COLO668 (cell line): ENCODE measurements around the gene SH3BGRL.
"Not testable (repeated sequence)": the region's sequence is repeated elsewhere in the genome, so short reads cannot be mapped to it uniquely, and the experiment has no call there.

Experiments used
- DNase-seq: peaks from one replicate; lab custom pipeline; 2025; ENCODE audit not compliant: unreplicated experiment; lab: John Stamatoyannopoulos, UW

Gene SH3BGRL

DNA sequence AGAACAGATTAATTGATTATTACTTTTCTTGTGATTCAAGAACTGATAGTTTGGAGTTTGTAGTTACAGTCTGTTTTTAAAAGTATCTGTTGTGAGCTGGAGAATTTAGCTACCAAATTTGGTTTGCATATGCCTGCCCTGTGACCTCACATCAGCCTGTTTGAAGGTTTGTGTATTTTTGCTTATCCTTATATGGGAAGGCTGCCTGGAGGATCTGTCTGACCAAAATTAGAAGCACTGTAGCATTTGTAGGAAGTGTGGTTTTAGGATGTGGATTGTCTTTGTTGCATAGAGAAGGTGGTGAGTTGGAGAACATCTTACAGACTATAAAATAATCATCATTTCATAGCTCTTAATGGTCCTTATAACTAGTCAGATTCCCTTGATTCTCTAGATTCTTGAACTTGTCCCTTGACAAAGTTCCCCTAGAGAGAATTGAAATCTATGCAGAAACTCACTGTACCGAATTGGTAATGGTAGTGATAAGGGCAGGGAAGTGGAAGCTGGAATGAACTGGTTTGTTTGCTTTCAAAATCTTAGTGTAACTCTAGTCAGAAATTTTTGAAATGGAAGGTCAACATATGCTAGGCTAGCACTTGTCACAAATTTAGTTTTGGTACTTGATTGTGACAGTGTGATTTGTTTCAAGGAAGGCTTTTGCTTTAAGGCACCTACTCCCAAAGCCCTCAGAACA is 57.3 kb downstream of the SH3BGRL start:
- no peak for DNase-seq

DNA sequence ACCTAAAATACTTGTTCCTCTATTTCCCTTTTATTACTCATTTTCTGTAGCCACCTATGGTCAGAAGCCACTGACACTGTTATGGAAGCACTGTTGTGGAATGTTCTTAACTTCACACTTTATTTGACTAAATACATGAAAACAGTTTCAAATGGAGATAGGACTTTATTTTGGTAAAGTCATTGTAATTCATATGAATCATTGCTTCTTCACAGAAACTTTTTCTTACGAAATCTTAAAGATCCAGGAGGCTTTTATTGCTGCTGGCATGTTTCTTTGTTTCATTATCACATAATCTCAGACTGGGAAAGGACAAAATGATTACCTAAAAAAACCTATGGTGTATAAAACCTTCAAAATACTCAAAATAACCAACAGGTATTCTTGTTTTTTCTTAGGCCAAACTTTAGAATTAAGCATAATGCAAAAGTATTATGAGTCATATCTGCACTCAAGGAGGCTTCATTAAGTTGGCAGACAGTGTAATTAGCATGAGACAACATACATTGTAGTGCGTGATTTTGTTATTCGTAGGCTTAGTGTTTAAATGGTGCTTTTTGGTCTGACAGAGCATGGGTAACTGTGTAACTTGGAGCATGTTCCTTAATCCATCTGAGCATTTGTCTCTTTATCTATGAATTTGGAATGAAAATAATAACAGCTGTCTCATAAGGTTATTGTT is 58.0 kb downstream of the SH3BGRL start:
- no peak for DNase-seq

DNA sequence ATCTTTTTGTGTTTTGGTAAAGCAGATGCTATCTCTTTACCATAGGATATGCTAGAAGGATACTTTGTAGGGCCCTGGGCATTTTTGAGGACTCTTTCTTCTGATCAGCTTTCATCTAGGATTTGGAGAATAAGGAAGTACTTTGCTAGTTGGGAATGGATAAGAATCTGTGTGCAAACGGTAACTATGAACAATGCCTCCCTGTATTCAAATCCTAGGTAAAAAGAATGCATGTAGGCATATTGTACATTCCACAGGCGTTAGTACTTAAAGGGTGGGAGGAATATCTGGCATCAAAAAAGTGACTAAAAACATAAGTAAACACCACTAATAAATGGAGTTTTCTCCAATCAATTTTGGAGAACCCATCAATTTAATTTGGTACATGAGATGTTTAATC is 59.7 kb downstream of the SH3BGRL start:
- DNase-seq, result no peak

DNA sequence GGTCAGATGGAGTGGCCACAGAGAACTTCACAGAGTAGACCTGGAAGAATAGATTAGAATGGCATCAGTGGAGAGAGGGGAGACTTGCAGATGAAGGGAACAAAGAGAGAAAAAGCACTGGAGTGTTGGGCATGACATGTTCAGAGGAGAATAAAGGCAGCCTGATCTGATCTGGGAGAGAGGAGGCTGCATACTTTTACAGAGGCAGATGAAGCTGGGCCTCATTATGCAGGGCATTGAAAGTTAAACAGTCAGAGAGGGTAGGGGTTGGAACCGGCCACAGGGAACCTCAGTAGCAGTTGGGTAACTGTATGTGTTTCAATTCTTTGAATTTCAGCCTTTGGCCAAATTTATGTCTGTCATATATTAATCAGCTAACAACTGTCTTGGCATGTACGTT is 61.2 kb downstream of the SH3BGRL start:
- DNase-seq, result no peak

DNA sequence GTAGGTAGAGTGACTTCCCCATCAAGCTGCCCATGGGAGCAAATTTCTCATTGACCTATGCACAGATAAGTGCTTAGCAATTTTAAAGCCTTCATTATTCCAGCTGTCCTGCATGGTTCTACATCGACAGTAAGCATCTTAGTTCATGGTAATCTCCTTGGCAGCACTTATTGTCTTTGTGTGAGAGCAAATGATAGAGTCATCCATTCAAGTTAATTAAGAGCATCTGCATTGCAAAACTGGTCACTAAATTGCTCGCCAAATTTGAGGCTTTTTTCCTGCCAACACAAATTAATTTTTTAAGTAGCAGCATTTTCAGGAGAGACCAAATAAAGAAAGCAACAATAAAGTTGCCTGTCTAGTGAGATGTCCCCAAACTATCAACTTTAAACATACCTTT is 76.7 kb downstream of the SH3BGRL start:
- no peak for DNase-seq

DNA sequence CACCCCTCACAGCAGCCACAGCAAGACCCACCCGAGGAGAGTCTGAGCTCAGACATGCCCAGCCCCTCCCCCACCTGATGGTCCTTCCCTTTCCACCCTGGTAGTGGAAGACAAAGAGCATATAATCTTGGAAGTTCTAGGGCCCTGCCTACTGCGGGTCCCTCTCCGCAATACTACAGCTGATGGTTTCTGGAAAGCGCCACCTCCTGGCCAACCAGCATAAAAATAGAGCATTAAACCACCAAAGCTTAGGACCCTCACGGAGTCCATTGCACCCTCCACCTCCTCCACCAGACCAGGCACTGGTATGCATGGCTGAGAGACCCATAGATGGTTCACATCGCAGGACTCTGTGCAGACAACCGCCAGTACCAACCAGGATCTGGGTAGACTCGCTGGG is 78.2 kb downstream of the SH3BGRL start:
- no peak for DNase-seq

DNA sequence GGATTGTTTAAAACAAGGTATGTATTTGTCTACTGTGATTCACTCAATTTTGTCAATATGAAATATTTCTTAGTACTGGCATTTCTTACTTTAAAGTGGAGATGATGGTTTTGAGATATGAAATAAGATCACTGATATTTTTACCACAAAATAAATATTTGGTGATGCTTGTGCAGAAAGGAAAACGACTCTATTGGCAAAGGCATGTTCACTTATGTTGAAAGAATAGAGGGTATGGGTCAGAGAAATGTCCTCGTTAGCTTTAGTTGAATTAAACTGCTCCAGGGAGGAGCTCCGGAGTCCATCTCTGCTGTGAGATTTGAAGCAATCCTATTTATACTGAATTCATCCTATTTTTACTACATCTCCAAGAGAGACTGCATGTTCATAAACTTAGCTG is 84.2 kb downstream of the SH3BGRL start:
- DNase-seq, result no peak

DNA sequence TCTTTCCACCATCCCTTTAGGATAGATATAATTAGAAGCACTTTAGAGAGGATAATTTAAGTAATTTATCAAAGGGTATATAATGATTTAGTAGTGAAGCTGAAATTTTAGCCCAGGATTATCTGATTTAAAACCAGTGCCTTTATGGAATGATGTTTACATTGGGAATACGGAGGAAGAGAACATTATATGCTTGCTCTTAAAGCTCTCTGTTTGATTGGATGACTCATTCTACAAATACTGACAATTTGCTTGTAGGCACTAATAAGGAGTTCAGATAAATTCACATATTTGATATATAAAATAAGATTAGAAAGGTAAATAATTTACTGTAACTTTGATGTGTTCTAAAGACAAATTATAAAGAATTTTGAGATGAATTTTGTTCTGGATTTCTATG is 84.7 kb downstream of the SH3BGRL start:
- DNase-seq, result no peak

DNA sequence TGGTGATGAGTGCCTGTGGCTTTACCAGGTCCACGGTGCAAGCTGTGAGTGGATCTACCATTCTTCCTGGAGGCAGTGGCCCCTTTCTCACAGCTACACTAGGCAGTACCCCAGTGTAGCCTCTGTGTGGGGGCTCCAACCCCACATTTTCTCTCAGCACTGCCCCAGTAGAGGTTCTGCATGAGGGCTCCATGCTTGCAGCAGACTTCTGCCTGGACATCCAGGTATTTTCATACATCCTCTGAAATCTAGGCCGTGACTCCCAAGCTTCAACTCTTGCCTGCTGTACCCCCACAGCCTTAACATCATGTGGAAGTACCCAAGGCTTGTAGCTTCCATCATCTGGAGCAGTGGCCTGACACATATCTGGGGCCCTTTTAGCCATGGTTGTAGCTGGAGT is 90.1 kb downstream of the SH3BGRL start:
- DNase-seq, result no peak

DNA sequence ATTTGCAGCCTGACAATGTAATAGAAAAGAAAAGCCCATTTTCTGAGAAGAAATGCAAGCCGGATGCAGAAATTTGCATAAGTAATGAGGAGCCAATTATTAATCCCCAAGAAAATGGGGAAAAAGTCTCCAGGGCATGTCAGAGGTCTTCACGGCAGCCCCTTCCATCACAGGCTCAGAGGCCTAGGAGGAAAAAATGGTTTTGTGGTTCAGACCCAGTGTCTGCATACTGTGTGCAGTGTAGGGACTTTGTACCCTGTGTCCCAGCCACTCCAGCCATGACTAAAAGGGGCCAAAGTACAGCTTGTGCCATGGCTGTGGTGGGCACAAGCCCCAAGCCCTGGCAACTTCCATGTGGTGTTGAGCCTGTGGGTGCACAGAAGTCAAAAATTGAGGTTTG is 92.2 kb downstream of the SH3BGRL start:
- DNase-seq, result no peak

DNA sequence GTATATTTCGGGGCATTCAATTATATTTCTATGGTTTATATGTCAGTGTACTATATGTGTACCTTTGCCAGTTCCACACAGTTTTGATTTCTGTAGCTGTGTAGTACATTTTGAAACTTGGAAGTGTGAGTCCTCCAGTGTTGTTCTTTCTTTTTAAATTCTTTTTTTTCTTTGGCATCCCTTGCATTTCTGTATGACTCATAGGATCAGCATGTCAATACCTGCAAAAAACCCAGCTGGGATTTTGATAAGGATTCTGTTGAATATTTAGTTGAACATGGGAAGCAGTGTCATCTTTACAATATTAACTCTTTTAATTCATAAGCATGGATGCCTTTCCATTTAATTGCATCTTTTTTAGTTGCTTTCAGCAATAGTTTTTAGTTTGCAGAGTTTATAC is 100.0 kb downstream of the SH3BGRL start:
- DNase-seq, result no peak

DNA sequence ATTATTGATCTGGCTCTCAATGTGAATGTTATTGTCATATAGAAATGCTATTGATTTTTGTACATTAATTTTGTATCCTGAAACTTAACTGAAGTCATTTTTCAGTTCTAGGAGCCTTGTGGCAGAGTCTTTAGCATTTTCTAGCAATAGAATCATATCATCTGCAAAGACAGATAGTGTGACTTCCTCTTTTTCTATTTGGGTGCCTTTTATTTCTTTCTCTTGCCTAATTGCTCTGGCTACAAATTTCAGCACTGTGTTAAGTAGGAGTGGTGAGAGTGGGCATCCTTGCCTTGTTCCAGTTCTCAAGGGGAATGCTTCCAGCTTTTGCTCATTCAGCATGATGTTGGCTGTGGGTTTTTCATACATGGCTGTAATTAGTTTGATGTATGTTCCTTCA is 102.7 kb downstream of the SH3BGRL start:
- DNase-seq, result no peak

DNA sequence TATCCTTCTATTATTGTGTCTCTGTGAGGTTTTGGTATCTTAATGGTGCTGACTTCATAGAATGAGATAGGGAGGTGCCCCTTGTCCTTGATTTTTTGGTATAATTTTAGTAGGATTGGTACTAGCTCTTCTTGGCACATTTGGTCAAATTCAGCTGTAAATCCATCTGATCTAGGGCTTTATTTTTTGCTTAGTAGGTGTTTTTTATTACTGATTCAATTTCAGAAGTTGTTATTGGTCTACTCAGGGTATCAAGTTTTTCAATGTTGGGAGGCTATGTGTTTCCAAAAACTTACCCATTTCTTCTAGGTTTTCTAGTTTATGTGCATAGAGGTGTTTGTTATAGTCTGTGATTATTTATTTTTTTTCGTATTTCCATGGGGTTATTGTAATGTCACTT is 103.3 kb downstream of the SH3BGRL start:
- no peak for DNase-seq

DNA sequence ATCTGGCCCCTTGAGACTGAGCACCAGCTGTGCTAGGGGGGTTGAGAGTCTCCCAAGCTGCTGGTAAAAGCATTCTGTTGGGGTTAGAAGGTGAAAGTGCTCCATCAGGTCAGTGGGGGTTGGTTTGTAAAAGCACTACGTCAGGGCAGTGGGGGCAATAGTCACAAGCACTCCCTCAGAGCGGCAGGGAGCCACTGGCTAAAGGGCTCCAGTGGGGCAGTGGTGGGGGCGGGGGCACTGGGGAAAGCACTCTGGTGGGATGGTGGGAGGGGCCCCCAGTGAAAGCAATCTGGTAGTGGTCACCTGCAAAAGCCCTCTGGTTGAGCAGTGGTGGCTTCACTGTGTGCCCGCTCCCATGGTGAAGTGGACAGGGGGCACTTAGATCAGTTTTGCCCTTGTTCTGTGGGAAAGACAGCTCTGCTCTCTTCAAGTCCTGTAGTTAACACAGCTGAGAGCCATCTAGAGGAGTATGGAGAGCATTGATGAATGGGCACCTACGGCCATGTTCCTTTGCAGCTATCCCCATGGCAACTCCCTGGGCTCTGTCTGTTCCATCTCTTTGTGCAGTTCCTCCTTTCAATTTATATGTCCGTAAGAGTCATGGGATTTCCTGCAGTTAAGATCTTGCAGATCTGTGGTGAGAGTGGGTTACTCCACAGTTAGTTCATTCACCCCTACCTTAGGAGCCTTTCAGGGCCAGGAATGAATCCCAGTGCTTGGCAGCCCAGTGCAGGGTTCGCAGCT is 106.4 kb downstream of the SH3BGRL start:
- no peak for DNase-seq

DNA sequence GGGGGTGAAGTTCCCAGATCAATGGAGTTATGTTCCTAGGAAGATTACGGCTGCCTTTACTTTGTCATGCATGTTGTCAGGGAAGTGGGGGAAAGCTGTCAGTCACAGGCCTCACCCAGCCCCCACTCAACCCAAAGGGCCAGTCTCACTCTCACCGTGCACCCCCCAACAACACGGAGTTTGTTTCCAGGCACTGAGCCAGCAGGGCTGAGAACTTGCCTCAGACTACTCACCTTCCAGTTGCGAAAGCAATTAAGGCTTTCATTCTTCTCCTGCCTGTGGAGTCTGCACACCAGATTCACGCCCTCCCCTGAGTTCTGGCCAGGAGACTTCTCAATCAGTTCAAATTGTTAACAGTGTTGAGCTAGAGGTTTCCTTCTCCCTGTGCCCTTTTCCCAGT is 114.3 kb downstream of the SH3BGRL start:
- no peak for DNase-seq

DNA sequence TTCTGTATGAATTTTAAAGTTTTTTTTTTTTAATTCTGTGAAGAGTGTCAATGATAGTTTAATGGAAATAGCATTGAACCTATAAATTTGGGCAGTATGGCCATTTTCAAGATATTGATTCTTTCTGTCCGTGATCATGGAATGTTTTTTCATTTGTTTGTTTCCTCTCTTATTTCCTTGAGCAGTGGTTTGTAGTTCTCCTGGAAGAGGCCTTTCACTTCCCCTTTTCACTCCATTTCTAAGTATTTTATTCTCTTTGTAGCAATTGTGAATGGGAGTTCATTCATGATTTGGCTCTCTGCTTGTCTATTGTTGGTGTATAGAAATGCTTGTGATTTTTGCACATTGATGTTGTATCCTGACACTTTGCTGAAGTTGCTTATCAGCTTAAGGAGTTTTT is 129.8 kb downstream of the SH3BGRL start:
- DNase-seq, result not testable (repeated sequence)

DNA sequence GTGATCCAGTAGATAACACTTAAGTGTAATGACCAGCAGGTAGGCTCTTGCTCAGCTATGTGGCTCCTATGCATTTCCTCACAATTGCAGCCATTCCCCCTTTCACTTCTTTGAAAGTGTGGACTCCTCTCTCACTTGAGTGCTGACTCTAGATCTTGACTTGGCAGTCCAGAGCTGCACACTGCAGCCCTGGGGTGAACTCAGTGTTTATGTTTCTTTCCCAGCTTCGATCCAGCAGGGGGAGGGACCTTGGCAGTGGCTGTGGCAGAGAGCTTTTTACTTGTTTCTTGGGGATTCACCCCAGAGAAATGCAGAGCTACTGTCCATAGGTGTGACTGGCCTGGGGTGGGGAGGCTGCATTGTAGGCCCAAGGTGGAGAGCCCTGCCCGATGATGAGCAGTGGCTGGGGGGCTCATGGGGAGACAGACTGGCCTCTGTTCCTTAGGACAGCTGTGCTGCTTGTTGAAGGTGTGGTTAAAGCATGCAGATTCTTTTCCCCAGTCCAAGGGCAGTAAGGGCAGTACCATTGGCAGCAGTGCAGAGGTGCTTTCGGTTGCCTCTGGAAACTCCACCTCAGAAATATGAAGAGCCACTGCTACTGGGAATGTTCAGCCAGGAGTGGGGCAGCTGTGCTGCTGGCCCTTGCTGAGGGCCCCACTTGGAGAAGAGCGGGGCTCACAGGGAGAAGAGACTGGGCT is 134.7 kb downstream of the SH3BGRL start:
- DNase-seq, result no peak

DNA sequence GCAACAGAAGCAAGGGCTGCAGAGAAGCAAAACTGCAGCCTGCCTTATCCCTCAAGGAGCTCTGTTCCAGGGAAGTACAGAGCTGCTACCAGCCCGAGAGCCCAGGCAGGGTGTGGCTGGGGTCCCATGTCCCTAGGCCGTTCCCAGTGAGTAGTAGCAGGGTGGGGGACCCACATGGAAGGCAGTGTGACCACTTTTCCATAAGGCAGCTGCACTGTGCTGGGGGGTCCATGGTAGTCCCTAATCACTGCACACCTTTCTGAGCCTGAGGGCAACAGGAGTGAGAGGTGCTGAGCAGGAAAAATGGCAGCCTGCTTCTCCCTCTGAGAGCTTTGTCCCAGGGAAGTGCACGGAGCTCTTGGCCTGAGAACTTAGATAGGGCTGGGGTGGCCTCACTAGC is 135.9 kb downstream of the SH3BGRL start:
- no peak for DNase-seq

DNA sequence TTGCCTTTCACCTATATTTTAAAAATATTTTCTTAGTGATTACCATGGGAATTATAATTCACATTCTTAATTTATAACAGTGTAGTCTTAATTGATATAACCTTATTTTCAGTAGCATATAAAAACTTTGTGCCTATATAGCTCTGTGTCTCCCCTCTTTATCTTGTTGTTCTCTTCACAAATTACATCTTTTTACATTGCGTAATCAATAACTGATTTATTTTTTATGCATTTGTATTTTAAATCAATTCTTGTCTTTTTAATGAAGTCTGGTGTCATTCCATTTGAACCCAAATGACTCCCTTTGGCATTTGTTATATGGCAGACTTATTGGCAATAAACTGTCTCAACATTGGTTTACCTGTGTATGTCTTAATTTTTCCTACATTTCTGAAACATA is 137.0 kb downstream of the SH3BGRL start:
- no peak for DNase-seq

DNA sequence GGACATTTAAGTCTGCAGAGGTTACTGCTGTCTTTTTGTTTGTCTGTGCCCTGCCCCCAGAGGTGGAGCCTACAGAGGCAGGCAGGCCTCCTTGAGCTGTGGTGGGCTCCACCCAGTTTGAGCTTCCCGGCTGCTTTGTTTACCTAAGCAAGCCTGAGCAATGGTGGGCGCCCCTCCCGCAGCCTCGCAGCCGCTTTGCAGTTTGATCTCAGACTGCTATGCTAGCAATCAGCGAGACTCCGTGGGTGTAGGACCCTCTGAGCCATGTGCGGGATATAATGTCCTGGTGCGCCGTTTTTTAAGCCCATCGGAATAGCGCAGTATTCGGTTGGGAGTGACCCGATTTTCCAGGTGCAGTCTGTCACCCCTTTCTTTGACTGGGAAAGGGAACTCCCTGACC is 143.4 kb downstream of the SH3BGRL start:
- DNase-seq, result not testable (repeated sequence)
